Measurements from ENCODE around the gene FAM53A.

Gene FAM53A

DNA sequence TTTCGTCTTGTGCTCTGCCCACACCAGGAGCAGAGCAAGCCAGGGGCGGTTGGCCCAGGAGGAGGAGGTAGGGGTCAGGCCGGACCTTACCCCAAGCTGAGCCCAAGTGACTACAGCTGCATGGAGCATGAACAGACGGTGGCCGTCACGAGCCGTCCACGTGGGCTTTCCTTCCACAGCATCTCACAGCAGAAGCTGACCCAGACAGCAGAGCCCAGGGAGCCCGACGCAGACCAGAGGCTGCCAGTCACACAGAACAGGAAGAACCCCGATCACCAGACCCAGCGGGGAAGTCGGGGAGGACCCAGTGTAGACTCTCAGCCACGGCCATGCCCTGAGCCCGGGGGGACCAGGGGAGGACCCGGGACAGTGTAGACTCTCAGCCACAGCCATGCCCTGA, 58.0 kb downstream of the FAM53A start:
- TF ChIP-seq, protein P1, sequence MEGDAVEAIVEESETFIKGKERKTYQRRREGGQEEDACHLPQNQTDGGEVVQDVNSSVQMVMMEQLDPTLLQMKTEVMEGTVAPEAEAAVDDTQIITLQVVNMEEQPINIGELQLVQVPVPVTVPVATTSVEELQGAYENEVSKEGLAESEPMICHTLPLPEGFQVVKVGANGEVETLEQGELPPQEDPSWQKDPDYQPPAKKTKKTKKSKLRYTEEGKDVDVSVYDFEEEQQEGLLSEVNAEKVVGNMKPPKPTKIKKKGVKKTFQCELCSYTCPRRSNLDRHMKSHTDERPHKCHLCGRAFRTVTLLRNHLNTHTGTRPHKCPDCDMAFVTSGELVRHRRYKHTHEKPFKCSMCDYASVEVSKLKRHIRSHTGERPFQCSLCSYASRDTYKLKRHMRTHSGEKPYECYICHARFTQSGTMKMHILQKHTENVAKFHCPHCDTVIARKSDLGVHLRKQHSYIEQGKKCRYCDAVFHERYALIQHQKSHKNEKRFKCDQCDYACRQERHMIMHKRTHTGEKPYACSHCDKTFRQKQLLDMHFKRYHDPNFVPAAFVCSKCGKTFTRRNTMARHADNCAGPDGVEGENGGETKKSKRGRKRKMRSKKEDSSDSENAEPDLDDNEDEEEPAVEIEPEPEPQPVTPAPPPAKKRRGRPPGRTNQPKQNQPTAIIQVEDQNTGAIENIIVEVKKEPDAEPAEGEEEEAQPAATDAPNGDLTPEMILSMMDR (conservative IDR thresholded peaks at IDR 0.05; ENCODE audit: low read depth, low read length): no peak
- DNase-seq (ENCODE audit: low read depth): peak; percentile 30
- no peak overlapping the region for H3K4me3 ChIP-seq (ENCODE audit: low read depth, low read length)

DNA sequence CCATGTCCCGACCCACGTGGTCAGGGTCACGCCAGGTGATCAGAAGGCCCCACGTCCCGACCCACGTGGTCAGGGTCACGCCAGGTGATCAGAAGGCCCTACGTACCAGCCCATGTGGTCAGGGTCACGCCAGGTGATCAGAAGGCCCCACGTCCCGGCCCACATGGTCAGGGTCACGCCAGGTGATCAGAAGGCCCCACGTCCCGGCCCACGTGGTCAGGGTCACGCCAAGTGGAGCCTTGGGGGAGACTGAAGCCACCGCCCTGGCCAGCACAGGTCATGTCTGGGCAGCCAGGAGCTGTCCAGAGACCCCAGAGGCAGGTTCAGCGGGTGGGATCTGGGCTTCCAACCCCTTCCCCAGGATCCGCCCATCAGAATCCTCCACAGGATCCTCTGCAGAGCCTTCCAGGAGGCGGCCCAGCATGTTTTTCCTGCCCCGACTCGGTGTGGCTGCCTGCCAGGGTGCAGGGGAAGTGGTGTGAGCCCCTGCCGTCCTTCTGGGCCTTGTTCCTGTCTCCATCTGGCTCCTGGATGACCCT, 58.4 kb downstream of the FAM53A start:
- TF ChIP-seq, protein P1 (conservative IDR thresholded peaks at IDR 0.05; ENCODE audit: low read depth, low read length): no peak
- no peak overlapping the region for H3K4me3 ChIP-seq (ENCODE audit: low read depth, low read length)
- no peak for DNase-seq (ENCODE audit: low read depth)

DNA sequence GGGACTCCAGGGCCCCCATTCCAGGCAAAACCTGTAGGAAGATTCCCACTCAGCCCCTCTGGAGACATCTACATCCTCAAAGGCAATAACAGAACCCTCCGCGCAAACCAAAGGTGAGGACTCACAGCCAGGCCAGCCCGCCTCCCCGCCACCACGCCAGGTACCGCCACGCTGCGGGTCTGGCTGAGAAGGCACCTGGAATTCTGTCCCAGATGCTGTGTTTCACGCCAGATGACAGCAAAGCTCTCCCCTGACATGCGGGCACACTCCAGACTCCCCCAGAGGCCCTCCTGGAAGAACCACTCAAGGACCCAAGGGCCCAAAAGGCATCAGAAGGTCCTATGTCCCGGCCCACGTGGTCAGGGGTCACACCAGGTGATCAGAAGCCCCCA, 59.6 kb downstream of the FAM53A start:
- no peak overlapping the region for H3K4me3 ChIP-seq (ENCODE audit: low read depth, low read length)
- TF ChIP-seq, protein P1 (conservative IDR thresholded peaks at IDR 0.05; ENCODE audit: low read depth, low read length): no peak
- DNase-seq (ENCODE audit: low read depth): no peak

DNA sequence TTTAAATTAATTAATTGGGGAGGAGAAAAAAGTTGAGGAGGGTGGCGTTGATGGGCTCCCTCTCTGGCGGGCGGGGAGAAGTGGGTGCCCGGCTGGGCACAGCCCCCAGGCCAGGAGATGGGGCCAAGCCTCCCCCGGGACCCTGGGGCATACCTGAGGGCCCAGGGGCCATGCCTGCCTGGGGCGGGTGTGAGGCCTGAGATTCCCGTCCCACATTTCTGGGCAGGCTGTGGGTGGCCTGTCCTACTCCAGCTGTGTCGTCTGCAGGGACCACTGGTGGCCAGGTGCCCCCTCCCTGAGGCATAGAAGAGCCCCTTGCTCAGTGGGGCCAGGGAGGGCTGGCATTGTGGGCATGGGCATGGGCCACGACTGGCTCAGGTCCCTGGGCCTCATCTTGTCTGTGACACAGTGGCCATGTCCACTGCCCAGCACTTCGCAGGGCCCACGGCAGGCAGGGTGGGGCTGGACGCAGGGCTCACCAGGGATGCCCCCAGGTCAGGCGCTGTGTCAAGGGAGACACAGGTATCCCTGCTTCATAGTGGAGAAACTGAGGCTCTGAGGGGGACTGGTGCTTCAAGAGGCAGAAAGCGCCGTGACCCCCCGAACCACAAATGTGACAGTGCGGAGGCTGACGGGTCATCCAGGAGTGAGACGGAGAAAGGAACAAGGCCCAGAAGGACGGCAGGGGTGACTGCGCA, 60.1 kb downstream of the FAM53A start:
- TF ChIP-seq, protein P1 (conservative IDR thresholded peaks at IDR 0.05; ENCODE audit: low read depth, low read length): no peak
- H3K4me3 ChIP-seq (ENCODE audit: low read depth, low read length): no peak overlapping the region
- no peak for DNase-seq (ENCODE audit: low read depth)

DNA sequence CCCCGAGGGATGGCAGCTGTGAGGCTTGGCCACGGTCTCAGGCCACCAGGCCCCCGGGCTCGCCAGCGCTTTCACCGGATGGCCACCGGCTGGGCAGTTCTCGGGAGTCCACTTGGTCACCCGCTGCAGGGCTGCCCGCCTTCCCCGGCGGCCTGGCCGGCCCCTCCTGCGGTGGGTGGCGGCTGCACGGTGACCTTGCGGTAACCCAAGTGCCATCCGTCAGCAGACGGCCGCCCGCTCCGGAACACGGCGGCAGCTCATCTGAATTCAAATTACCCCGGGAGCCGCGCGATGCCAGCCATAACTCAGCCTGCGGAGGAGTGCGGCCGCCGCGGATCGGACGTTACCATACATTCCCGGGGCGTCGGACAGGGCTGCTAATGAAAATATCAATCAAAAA, 60.7 kb downstream of the FAM53A start:
- DNase-seq (ENCODE audit: low read depth): no peak
- TF ChIP-seq, protein P1 (conservative IDR thresholded peaks at IDR 0.05; ENCODE audit: low read depth, low read length): no peak
- H3K4me3 ChIP-seq (ENCODE audit: low read depth, low read length): no peak overlapping the region

DNA sequence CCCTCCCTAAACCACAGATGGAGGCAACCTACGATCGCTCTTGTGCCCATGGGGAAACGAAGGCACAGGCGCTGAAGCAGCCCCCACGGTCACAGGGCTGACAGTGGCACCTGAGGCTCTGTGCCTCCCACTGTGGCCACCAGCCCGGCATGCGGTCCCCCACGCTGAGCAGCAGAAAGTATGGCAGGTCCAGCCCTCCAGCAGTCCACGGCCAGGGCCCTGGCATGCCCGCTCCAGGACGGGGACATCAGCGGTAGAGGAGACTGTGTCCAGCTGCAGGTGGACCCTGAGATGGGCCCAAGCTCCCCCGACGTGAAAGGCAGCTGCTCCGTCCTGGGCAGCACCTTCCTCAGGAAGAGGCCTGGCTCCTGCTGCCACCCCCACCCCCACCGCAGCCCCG, 61.2 kb downstream of the FAM53A start:
- no peak overlapping the region for H3K4me3 ChIP-seq (ENCODE audit: low read depth, low read length)
- DNase-seq (ENCODE audit: low read depth): no peak
- TF ChIP-seq, protein P1 (conservative IDR thresholded peaks at IDR 0.05; ENCODE audit: low read depth, low read length): no peak

DNA sequence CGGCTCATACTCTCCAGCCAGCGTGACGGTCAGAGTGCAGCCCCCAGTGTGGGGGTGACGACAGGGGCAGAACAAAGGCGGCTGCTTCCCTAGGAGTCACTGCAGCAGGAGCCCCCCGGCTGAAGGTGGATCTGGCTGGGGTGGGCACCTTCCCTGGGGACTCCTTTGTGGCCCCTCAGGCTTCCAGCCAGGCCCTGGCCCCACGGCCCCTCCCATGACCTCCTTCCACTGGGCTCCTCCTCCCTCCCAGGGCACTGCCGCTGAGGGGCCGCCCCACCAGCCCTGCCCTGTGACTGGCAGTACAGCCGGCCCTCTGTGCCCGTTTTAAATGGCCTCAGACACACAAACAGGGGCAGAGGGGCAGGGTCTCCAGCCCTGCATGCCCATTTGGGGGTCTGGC, 61.9 kb downstream of the FAM53A start:
- no peak for DNase-seq (ENCODE audit: low read depth)
- TF ChIP-seq, protein P1 (conservative IDR thresholded peaks at IDR 0.05; ENCODE audit: low read depth, low read length): no peak
- no peak overlapping the region for H3K4me3 ChIP-seq (ENCODE audit: low read depth, low read length)
